DMS 273 (cell line): ENCODE data around the gene CTU1.

ENCODE experiments used
- DNase-seq: peaks from one replicate; lab custom pipeline; 2025; ENCODE audit not compliant: unreplicated experiment; lab: John Stamatoyannopoulos, UW

CTU1 gene

GRCh38 chr19:51107406-51108065 is 673 bp downstream of the CTU1 start:
- no peak for DNase-seq

- DNase-seq: no peak
These were observed 4.3 kb downstream of the CTU1 start for GRCh38 chr19:51103926-51104341.

- no peak for DNase-seq
These were observed 5.2 kb downstream of the CTU1 start for GRCh38 chr19:51102991-51103390.

- DNase-seq: no peak
These were observed 6.9 kb downstream of the CTU1 start for GRCh38 chr19:51101171-51101865.

- DNase-seq: no peak
These were observed 7.6 kb downstream of the CTU1 start for GRCh38 chr19:51100601-51101000.

- no peak for DNase-seq
These were observed 9.2 kb downstream of the CTU1 start for GRCh38 chr19:51099047-51099382.

- DNase-seq: no peak
These were observed 9.7 kb downstream of the CTU1 start for GRCh38 chr19:51098365-51099046.

GRCh38 chr19:51097796-51098195 is 10.4 kb downstream of the CTU1 start:
- no peak for DNase-seq

- DNase-seq: peak; percentile 57
These were observed 11.0 kb downstream of the CTU1 start for GRCh38 chr19:51097166-51097738.

- peak; percentile 31 for DNase-seq
These were observed 11.6 kb downstream of the CTU1 start for GRCh38 chr19:51096473-51097165.

- peak; percentile 64 for DNase-seq
These were observed 13.4 kb downstream of the CTU1 start for GRCh38 chr19:51094696-51095279.

GRCh38 chr19:51093510-51094345 is 14.5 kb downstream of the CTU1 start:
- DNase-seq: no peak

GRCh38 chr19:51093101-51093500 is 15.1 kb downstream of the CTU1 start:
- no peak for DNase-seq

- DNase-seq: peak; percentile 18
These were observed 16.0 kb downstream of the CTU1 start for GRCh38 chr19:51091895-51092873.

- no peak for DNase-seq
These were observed 17.1 kb downstream of the CTU1 start for GRCh38 chr19:51091126-51091525.

- no peak for DNase-seq
These were observed 17.7 kb downstream of the CTU1 start for GRCh38 chr19:51090471-51090870.

GRCh38 chr19:51089786-51090185 is 18.4 kb downstream of the CTU1 start:
- no peak for DNase-seq

GRCh38 chr19:51086153-51086850 is 21.9 kb downstream of the CTU1 start:
- DNase-seq: no peak
